ENCODE data around the gene CTIF. TPM values are rescaled to one million over a fixed set of nuclear protein-coding genes. Genes with fewer than 3 reads are reported as not detected.

Gene CTIF
- total and polyA plus RNA-seq, 2 donors (not counting 1 experiment from before 2014, with no cell fraction given) = 27.2 to 28.1 TPM

GRCh38 chr18:48787203-48788151 is 248.6 kb downstream of the CTIF start:
- H3K9me3 ChIP-seq (ENCODE audit: control insufficient read depth, insufficient read depth, low read depth, low read length) = no peaks in the 10 kb centered on the region
- H3K79me2 ChIP-seq (ENCODE audit: control insufficient read depth, insufficient read depth, low read length) = no peaks in the 10 kb centered on the region
- H3K4me2 ChIP-seq (ENCODE audit: extremely low read depth, insufficient read depth, low read length) = no peak overlapping the region
- no peaks in the 10 kb centered on the region for H3K27me3 ChIP-seq (ENCODE audit: control insufficient read depth, insufficient read depth, low read length)
- peaks cover 11% of the 10 kb centered on the region for H3K36me3 ChIP-seq (ENCODE audit: control insufficient read depth, insufficient read depth, low read length)
- DNase-seq (ENCODE audit: low read depth in 2 of 2) = peak in 1 of 2 donors; percentile 44
- no peak for TF ChIP-seq EZH2 (IDR thresholded peaks at IDR 0.05; ENCODE audit: low read length, missing control alignments)
- TF ChIP-seq CTCF (conservative IDR thresholded peaks at IDR 0.05 in 1 of 2, IDR thresholded peaks at IDR 0.05 in 1 of 2; ENCODE audit: low read depth in 1 of 2, low read length in 2 of 2) = no peak
- no peak overlapping the region for H3K4me3 ChIP-seq (replicated peaks in 1 of 4; ENCODE audit: control extremely low read depth in 1 of 4, insufficient read depth in 1 of 4, low read depth in 3 of 4, low read length in 4 of 4)
- H3K27ac ChIP-seq (ENCODE audit: insufficient read depth, low read length) = no peak overlapping the region
- H3K9ac ChIP-seq (ENCODE audit: insufficient read depth, low read length) = no peak overlapping the region
- H2AFZ ChIP-seq (ENCODE audit: low read length) = no peak overlapping the region
- H3K4me1 ChIP-seq (ENCODE audit: control insufficient read depth, extremely low read depth, insufficient read depth, low read length) = no peaks in the 10 kb centered on the region
- H4K20me1 ChIP-seq (ENCODE audit: control insufficient read depth, extremely low read depth, insufficient read depth, low read length) = no peaks in the 10 kb centered on the region

- Histone ChIP-seq H3K27me3 (ENCODE audit: control insufficient read depth, insufficient read depth, low read length) (no peaks in the 10 kb centered on the region), H2AFZ (ENCODE audit: low read length) (no peak overlapping the region), H3K4me3 (replicated peaks in 1 of 4; ENCODE audit: control extremely low read depth in 1 of 4, insufficient read depth in 1 of 4, low read depth in 3 of 4, low read length in 4 of 4) (no peak overlapping the region), H3K9me3 (ENCODE audit: control insufficient read depth, insufficient read depth, low read depth, low read length) (no peaks in the 10 kb centered on the region), H3K4me2 (ENCODE audit: extremely low read depth, insufficient read depth, low read length) (no peak overlapping the region), H3K9ac (ENCODE audit: insufficient read depth, low read length) (no peak overlapping the region), H4K20me1 (ENCODE audit: control insufficient read depth, extremely low read depth, insufficient read depth, low read length) (no peaks in the 10 kb centered on the region), H3K4me1 (ENCODE audit: control insufficient read depth, extremely low read depth, insufficient read depth, low read length) (no peaks in the 10 kb centered on the region), H3K27ac (ENCODE audit: insufficient read depth, low read length) (no peak overlapping the region), H3K79me2 (ENCODE audit: control insufficient read depth, insufficient read depth, low read length) (no peaks in the 10 kb centered on the region), H3K36me3 (ENCODE audit: control insufficient read depth, insufficient read depth, low read length) (peaks cover 11% of the 10 kb centered on the region)
- DNase-seq (ENCODE audit: low read depth in 2 of 2) = no peak
- TF ChIP-seq CTCF (conservative IDR thresholded peaks at IDR 0.05 in 1 of 2, IDR thresholded peaks at IDR 0.05 in 1 of 2; ENCODE audit: low read depth in 1 of 2, low read length in 2 of 2) (no peak), EZH2 (IDR thresholded peaks at IDR 0.05; ENCODE audit: low read length, missing control alignments) (no peak)
Observed at GRCh38 chr18:48788373-48788772, 249.5 kb downstream of the CTIF start.

- no peak for DNase-seq (ENCODE audit: low read depth in 2 of 2)
- no peak overlapping the region for H3K27ac ChIP-seq (ENCODE audit: insufficient read depth, low read length)
- no peak for TF ChIP-seq EZH2 (IDR thresholded peaks at IDR 0.05; ENCODE audit: low read length, missing control alignments)
- no peak for TF ChIP-seq CTCF (conservative IDR thresholded peaks at IDR 0.05 in 1 of 2, IDR thresholded peaks at IDR 0.05 in 1 of 2; ENCODE audit: low read depth in 1 of 2, low read length in 2 of 2)
- no peak overlapping the region for H3K4me2 ChIP-seq (ENCODE audit: extremely low read depth, insufficient read depth, low read length)
- no peak overlapping the region for H3K4me3 ChIP-seq (replicated peaks in 1 of 4; ENCODE audit: control extremely low read depth in 1 of 4, insufficient read depth in 1 of 4, low read depth in 3 of 4, low read length in 4 of 4)
- H3K79me2 ChIP-seq (ENCODE audit: control insufficient read depth, insufficient read depth, low read length) = no peaks in the 10 kb centered on the region
- H3K36me3 ChIP-seq (ENCODE audit: control insufficient read depth, insufficient read depth, low read length) = peaks cover 11% of the 10 kb centered on the region
- H3K9ac ChIP-seq (ENCODE audit: insufficient read depth, low read length) = no peak overlapping the region
- H3K27me3 ChIP-seq (ENCODE audit: control insufficient read depth, insufficient read depth, low read length) = no peaks in the 10 kb centered on the region
- no peak overlapping the region for H2AFZ ChIP-seq (ENCODE audit: low read length)
- no peaks in the 10 kb centered on the region for H4K20me1 ChIP-seq (ENCODE audit: control insufficient read depth, extremely low read depth, insufficient read depth, low read length)
- H3K4me1 ChIP-seq (ENCODE audit: control insufficient read depth, extremely low read depth, insufficient read depth, low read length) = no peaks in the 10 kb centered on the region
- no peaks in the 10 kb centered on the region for H3K9me3 ChIP-seq (ENCODE audit: control insufficient read depth, insufficient read depth, low read depth, low read length)
Observed at GRCh38 chr18:48789259-48789812, 250.5 kb downstream of the CTIF start.
